Activated CD4-positive, CD25-positive, alpha-beta regulatory T cell treated with anti-CD3 and anti-CD28 coated beads, Interleukin-2, amount 50 U/mL, for 72 hours (primary cell): ENCODE results near the gene ARL8B.
"Not testable (repeated sequence)": the region's sequence is repeated elsewhere in the genome, so short reads cannot be mapped to it uniquely, and the experiment has no call there.

ENCODE experiments used
- DNase-seq: peaks from one replicate; pipeline ENCODE4 v3.0.0; 2021

Gene ARL8B

GRCh38 chr3:5113726-5114125 is 8.4 kb upstream of the ARL8B start:
- DNase-seq = not testable (repeated sequence)

GRCh38 chr3:5115506-5116162 is 6.5 kb upstream of the ARL8B start:
- no peak for DNase-seq

GRCh38 chr3:5116538-5116937 is 5.6 kb upstream of the ARL8B start:
- no peak for DNase-seq

- DNase-seq = no peak
Observed at GRCh38 chr3:5120446-5120845, 1.6 kb upstream of the ARL8B start.

- no peak for DNase-seq
Observed at GRCh38 chr3:5122741-5123706, 932 bp downstream of the ARL8B start.

- DNase-seq = no peak
Observed at GRCh38 chr3:5123937-5124336, 1.8 kb downstream of the ARL8B start.

GRCh38 chr3:5126586-5126985 is 4.5 kb downstream of the ARL8B start:
- no peak for DNase-seq

GRCh38 chr3:5128849-5129248 is 6.8 kb downstream of the ARL8B start:
- no peak for DNase-seq

GRCh38 chr3:5133239-5134018 is 11.3 kb downstream of the ARL8B start:
- DNase-seq = no peak

GRCh38 chr3:5134019-5134391 is 11.9 kb downstream of the ARL8B start:
- no peak for DNase-seq

- DNase-seq = no peak
Observed at GRCh38 chr3:5134499-5134898, 12.4 kb downstream of the ARL8B start.

- no peak for DNase-seq
Observed at GRCh38 chr3:5136211-5136918, 14.3 kb downstream of the ARL8B start.

- no peak for DNase-seq
Observed at GRCh38 chr3:5136919-5137429, 14.9 kb downstream of the ARL8B start.

- DNase-seq = no peak
Observed at GRCh38 chr3:5138214-5138981, 16.3 kb downstream of the ARL8B start.

GRCh38 chr3:5140230-5140621 is 18.1 kb downstream of the ARL8B start:
- no peak for DNase-seq

- no peak for DNase-seq
Observed at GRCh38 chr3:5140839-5141238, 18.7 kb downstream of the ARL8B start.

GRCh38 chr3:5141760-5142159 is 19.7 kb downstream of the ARL8B start:
- no peak for DNase-seq

- no peak for DNase-seq
Observed at GRCh38 chr3:5143464-5143863, 21.4 kb downstream of the ARL8B start.

- no peak for DNase-seq
Observed at GRCh38 chr3:5144316-5144994, 22.4 kb downstream of the ARL8B start.

- DNase-seq = no peak
Observed at GRCh38 chr3:5145120-5145519, 23.0 kb downstream of the ARL8B start.

- DNase-seq = not testable (repeated sequence)
Observed at GRCh38 chr3:5147152-5147551, 25.1 kb downstream of the ARL8B start.
